Stimulated activated CD4-positive, alpha-beta T cell treated with anti-CD3 and anti-CD28 coated beads, Interleukin-2, amount 100 ng/mL, for 48 hours (primary cell): Measurements from ENCODE around the gene HAO1.
"Not testable (repeated sequence)": the region's sequence is repeated elsewhere in the genome, so short reads cannot be mapped to it uniquely, and the experiment has no call there.

Source experiments
- DNase-seq, 2 donors: peaks; one replicate each; pipeline ENCODE4 v3.0.0-alpha.2; 2020

HAO1 gene

GRCh38 chr20:7850775-7851490, 89.3 kb downstream of the HAO1 start:
- no peak for DNase-seq

GRCh38 chr20:7849675-7850074, 90.6 kb downstream of the HAO1 start:
- no peak for DNase-seq

- DNase-seq: no peak
Observed at GRCh38 chr20:7848351-7848750, 91.9 kb downstream of the HAO1 start.

DNA sequence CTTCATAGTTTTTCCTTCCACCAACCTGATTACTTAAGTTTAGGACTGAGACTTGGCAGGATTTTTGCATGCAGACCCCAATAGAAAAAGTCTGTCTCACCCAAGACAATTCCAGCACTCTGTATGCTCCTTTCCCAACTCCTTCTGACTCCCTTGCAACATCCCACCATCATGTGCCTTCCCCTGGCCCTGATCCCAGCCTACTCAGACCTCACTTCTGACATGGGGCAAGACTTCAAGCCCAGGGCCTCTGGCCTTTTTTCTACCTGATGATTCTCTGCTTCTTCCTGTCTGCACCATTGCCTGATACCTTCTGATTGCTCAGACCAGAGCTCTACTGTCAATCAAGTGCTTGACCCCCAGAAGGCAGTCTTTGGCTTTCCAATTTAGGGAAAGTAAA, 96.6 kb downstream of the HAO1 start:
- DNase-seq: no peak

GRCh38 chr20:7841971-7842310, 98.3 kb downstream of the HAO1 start:
- no peak for DNase-seq

DNA sequence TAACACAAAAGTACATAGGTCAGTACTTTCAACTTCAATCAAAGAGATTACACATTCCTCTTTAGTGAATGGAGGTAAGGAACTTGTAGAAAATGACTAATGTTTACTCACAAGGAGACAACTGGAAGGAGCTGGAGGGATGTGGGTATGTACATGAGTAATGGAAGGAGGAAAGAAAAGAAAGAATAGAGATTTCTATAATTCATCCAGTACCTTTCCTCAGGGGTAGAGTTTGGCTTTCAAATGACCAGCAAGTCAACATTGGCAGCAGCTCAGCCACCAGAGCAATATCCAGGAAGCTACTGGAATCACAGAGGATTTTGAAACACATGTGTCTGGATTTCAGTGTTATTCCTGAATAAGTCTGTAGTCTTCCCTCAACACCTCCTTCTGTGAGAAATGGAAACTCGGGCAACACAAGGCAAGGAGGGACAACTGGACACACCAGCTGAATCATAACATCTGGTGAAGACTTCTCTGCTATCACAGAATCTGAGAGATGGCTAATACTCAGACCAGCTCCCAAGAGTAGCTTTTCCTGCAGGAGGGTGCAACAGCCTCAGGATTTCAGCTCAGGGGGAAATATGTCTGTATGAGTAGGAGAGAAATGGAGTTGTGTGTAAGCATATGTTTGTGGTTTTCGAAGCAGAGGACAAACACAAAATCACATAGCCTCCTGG, 98.8 kb downstream of the HAO1 start:
- no peak for DNase-seq

- no peak for DNase-seq
Observed at GRCh38 chr20:7836076-7836475, 104.2 kb downstream of the HAO1 start.

GRCh38 chr20:7834441-7834840, 105.8 kb downstream of the HAO1 start:
- DNase-seq: not testable (repeated sequence)
